DMS79 (cell line): ENCODE data around the gene RNF32.
"Not testable (repeated sequence)": the region's sequence is repeated elsewhere in the genome, so short reads cannot be mapped to it uniquely, and the experiment has no call there.

Experiments used
- DNase-seq: peaks from one replicate; lab custom pipeline; 2025; lab: John Stamatoyannopoulos, UW

RNF32 gene

DNA sequence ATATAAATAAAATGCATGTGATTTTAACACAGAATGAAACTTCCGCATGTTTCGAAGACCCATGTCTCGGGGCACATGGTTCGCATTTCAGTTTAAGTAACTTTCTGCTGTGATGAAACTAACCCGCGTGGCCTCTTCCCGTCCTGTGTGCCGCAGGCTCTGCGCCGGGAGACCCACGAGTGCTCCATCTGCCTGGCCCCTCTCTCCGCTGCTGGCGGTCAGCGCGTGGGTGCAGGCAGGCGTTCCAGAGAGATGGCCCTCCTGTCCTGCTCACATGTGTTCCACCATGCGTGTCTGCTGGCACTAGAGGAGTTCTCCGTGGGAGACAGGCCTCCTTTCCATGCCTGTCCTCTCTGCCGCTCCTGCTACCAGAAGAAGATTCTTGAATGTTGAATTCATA, 35.7 kb downstream of the RNF32 start:
- DNase-seq = no peak

- DNase-seq = no peak
Measured at GRCh38 chr7:156677374-156678054, 36.9 kb downstream of the RNF32 start.

DNA sequence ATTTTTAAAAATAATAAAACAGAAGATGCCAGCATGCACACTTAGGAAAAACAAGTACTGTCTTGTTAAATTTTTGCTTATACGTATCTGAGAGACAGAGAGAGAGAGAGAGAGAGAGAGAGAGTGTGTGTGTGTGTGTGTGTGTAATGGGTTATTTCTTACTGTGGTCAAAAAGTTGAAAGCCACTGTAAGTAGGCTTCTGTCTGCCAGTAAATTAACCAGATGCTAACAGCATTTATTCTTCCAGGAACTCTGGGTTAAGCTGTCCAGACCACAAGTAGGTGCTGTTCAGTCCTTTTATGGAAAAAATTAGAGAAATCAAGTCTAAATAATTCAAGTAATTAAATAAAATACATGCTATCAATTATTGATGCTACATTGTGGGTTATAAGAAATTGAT, 39.7 kb downstream of the RNF32 start:
- DNase-seq = no peak

GRCh38 chr7:156682928-156683327, 42.4 kb downstream of the RNF32 start:
- DNase-seq = no peak

GRCh38 chr7:156684251-156684650, 43.7 kb downstream of the RNF32 start:
- no peak for DNase-seq

GRCh38 chr7:156684661-156685060, 44.1 kb downstream of the RNF32 start:
- no peak for DNase-seq

DNA sequence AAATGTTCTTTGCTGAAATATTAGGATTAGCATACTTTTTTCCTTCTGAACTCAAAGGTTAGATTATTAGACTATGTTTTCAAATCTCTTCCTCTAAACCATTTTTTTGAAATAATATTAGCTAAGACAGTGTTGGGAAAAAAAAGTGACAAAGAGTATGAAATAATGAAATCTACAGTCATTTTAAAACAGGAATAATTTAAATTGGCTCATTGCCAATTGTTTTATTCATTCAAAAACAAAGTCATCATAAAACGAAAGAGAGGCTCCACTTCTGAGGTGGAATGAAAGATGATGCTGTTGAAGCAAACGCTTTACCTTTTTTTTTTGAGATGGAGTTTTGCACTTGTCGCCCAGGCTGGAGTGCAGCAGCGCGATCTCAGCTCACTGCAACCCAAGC, 51.2 kb downstream of the RNF32 start:
- DNase-seq = no peak

DNA sequence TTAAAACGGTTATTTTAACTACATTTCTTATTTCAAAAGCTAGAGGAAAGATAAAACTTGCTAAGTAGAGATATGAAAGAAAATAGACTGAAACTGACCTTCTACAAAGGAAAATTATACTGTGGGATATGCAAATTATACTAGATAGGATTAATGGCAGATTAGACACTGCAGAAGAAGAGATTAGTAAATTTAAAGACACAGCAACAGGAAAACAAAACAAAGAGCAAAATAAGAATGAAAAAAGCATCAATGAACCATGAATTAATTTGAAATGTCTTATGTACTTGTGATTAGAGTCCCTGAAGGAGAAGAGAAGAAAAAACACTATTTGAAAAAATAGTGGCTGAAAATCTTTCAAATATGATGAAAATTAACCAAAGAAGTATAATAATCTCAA, 52.3 kb downstream of the RNF32 start:
- no peak for DNase-seq

GRCh38 chr7:156693627-156694026, 53.1 kb downstream of the RNF32 start:
- DNase-seq = no peak

- DNase-seq = not testable (repeated sequence)
Measured at GRCh38 chr7:156697283-156697682, 56.7 kb downstream of the RNF32 start.

DNA sequence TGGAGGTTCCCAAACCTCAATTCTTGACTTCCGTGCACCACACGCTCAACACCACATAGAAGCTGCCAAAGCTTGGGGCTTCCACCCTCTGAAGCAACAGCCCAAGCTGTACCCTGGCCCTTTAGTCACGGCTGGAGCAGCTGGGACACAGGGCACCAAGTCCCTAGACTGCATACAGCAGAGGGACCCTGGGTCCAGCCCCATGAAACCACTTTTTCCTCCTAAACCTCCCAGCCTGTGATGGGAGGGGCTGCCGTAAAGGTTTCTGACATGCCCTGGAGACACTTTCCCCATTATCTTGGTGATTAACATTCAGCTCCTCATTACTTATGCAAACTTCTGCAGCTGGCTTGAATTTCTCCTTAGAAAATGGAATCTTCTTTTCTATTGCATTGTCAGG, 57.9 kb downstream of the RNF32 start:
- DNase-seq = not testable (repeated sequence)

DNA sequence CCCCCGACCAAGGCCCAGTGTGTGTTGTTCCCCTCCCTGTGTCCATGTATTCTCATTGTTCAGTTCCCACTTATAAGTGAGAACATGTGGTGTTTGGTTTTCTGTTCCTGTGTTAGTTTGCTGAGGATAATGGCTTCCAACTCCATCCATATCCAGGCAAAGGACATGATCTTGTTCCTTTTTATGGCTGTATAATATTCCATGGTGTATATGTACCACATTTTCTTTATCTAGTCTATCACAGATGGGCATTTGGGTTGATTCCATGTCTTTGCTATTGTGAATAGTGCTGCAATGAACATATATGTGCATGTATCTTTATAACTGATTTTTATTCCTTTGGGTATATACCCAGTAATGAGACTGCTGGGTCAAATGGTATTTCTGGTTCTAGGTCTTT, 61.2 kb downstream of the RNF32 start:
- DNase-seq = not testable (repeated sequence)

GRCh38 chr7:156702399-156702798, 61.8 kb downstream of the RNF32 start:
- no peak for DNase-seq

- no peak for DNase-seq
Measured at GRCh38 chr7:156703209-156703608, 62.6 kb downstream of the RNF32 start.

DNA sequence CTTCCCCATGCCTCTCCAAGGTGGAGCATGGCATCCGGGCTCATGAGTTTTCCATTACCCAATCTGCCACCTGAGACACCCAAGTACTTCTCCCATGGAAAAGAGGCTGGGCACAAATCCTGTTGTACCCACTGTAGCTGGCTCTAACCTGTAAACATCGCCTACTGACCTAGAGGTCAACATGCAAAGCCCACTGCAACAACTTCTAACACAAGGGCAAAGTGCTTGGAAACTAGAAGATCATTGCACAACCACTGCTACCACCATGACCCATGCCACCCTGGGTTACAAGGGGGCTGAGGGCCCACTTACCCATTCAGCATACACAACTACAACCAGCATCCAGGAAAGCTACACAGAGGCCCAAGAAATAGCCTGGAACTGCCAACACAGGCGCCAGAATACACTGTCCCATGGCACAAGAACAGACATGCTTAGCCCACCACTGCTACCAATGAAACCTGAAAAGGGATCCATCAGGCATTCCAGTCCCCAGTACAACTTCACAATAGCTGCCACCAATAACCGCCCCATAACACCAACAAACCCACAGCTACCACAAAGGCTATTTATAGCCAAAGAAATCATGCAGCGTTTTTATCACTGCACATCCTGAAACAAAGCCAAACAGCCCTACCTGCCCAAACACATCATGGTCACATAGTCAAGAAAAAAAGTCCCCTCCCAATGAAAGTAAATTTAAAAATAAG, 63.4 kb downstream of the RNF32 start:
- no peak for DNase-seq

- no peak for DNase-seq
Measured at GRCh38 chr7:156722043-156722826, 81.7 kb downstream of the RNF32 start.

GRCh38 chr7:156725073-156725472, 84.5 kb downstream of the RNF32 start:
- no peak for DNase-seq

- no peak for DNase-seq
Measured at GRCh38 chr7:156725936-156726335, 85.4 kb downstream of the RNF32 start.
